GM23338 (cell line): Measurements from ENCODE around the gene PRSS2.

Experiments
- CREB1 ChIP-seq: fragments of 250-450 bp; sonication (Bioruptor Pico); IDR thresholded peaks from 2 replicates; pipeline ENCODE4 v1.5.0; 2020; ENCODE audit warnings: low read depth, mild to moderate bottlenecking, moderate library complexity
- CTCF ChIP-seq, 2 experiments: fragments of 200-600 bp in 1 of 2; sonication (generic) in 1 of 2; conservative IDR thresholded peaks; 2 replicates each; pipeline versions ENCODE4 v1.5.1 to v1.6.1; 2016 to 2017; ENCODE audit warnings: antibody characterized with exemption in 2 of 2, low read depth in 2 of 2, mild to moderate bottlenecking in 2 of 2, moderate library complexity in 1 of 2
- ETS1 ChIP-seq: IDR thresholded peaks from 2 replicates; pipeline ENCODE4 v1.6.1; 2016; ENCODE audit warnings: antibody characterized with exemption
- EZH2 ChIP-seq: fragments of 200-600 bp; sonication (generic); IDR thresholded peaks from one replicate; pipeline ENCODE4 v1.8.0; 2017; ENCODE audit warnings: antibody characterized with exemption, mild to moderate bottlenecking, low read depth; ENCODE audit not compliant: unreplicated experiment
- EZH2phosphoT487 ChIP-seq: fragments of 200-600 bp; sonication (generic); IDR thresholded peaks from one replicate; pipeline ENCODE4 v1.8.1; 2018; ENCODE audit warnings: antibody characterized with exemption; ENCODE audit not compliant: unreplicated experiment
- NANOG ChIP-seq: IDR thresholded peaks from 2 replicates; pipeline ENCODE4 v1.6.1; 2016; ENCODE audit warnings: antibody characterized with exemption, borderline replicate concordance
- POLR2AphosphoS5 ChIP-seq: IDR thresholded peaks from 2 replicates; pipeline ENCODE4 v1.6.1; 2016; ENCODE audit warnings: antibody characterized with exemption, low read depth
- ZNF114 ChIP-seq: fragments of 250-450 bp; sonication (Bioruptor Pico); IDR thresholded peaks from 2 replicates; pipeline ENCODE4 v1.5.0; 2020; ENCODE audit warnings: mild to moderate bottlenecking, moderate library complexity

GRCh38 chr7:142813226-142813625, 42.5 kb downstream of the PRSS2 start:
- TF ChIP-seq EZH2phosphoT487 (no peak), CTCF (conservative IDR thresholded peaks at IDR 0.05; ENCODE audit: low read depth in 2 of 2) (no peak), CREB1 (CRISPR knock-in tag) (no peak), POLR2AphosphoS5 (no peak), EZH2 (no peak), ZNF114 (CRISPR knock-in tag) (no peak), NANOG (peak; percentile 56; the same call in 1 of the 2 replicates), ETS1 (no peak)
